ENCODE data around the gene DLX6. TPM values are rescaled to one million over a fixed set of nuclear protein-coding genes. Genes with fewer than 3 reads are reported as not detected.

Gene DLX6
- total RNA-seq (under 1 TPM in 2 of 9 donors, not detected in 7; 0.15 to 0.41 TPM), polyA plus RNA-seq (not detected)
- long read RNA-seq, donor 1, result 0 reads
- long read RNA-seq, donor 2, result 0 reads
- long read RNA-seq, donor 3, result 0 reads
- long read RNA-seq, donor 4, result 0 reads
- long read RNA-seq, donor 5, result 0 reads
- long read RNA-seq, donor 6, result 0 reads
- long read RNA-seq, donor 7, result 0 reads
- long read RNA-seq, donor 8, result 0 reads
- long read RNA-seq, donor 9, result 0 reads
- long read RNA-seq, donor 10, result 0 reads

DNA sequence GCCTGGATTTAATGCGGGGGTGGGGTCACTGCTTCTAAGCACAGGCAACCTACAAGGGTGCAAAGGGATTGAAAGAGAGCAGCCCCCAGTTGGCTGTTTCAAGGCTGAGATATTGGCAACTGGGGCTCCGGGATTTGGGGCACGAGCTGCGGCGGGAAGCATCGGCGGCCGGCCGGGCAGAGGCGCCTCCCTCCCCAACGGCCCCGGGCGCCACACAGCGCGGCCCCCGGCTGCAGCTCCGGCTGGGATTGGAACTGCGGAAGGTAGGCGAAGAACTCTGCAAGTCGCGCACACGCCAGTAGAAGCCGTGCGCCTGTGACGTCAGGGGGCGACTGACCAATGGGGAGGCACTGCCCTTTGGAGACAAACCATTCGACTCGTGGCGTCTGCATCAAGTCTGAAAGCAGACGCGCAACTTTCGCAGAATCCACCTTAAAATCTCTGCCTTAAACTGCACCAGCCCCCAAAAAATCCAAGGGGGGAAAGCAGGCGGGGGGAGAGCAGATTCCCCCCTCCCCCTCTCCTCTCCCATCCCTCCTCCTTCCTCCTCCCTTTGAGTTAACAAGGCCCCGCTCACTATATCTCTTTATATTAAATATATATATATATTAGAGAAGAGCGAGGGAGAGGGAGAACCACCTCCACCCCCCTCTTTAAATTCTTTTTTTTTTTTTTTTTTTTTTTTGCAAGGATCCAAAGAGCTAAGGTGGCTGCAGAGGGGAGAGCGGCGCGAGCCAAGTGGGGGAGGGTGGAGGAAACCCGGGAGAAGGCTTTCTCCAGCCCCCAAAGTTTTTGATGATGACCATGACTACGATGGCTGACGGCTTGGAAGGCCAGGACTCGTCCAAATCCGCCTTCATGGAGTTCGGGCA is at the start of gene DLX6:
DLX6 (plus strand) TSS at position 371 of the 872 bp plus-strand sequence; CDS start at position 796, 425 bp downstream.
- no peaks in the 10 kb centered on the region for H3K36me3 ChIP-seq (replicated peaks in 1 of 2)
- peak within 1 kb of the TSS in 1 of 4 donors; percentile 36 for H3K4me3 ChIP-seq
- 3 to 7% (median 4%) methylated on average over 20 to 44 of the region's 44 CpGs for WGBS, 4 donors
- no peak within 1 kb of the TSS for H3K27ac ChIP-seq
- no peak for TF ChIP-seq POLR2A (IDR thresholded peaks at IDR 0.05)
- no peak for TF ChIP-seq CTCF (IDR thresholded peaks at IDR 0.05)
- peaks cover 0 to 11% of the 10 kb centered on the region in 2 donors for H3K4me1 ChIP-seq (replicated peaks in 1 of 2)
- peak in 6 of 7 donors; percentile 17 to 61 (median 35) for DNase-seq
- peaks cover 96% of the 10 kb centered on the region for H3K27me3 ChIP-seq
- intact Hi-C loops (cut with DNase I), result no loop called here
- no peaks in the 10 kb centered on the region for H3K9me3 ChIP-seq (replicated peaks in 1 of 3)

DNA sequence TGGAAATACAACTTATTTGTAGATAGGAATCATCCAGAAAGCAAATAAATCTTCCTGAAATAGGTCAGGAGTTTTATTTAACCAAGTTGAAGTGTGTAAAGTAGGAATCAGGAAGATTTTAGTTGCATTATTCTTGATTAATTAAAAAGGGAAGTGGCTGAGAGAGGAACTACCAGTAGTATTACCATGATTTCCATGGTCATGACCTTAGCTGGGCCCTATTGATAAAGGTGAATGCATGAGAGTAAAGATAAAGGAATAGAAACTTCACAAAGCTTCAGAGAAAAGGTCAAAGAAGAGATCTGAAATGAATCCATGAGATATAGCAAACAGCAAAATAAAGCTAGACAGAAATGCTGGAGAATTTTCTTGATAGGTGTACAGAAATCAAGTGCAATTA is 46.2 kb upstream of the DLX6 start:
- Histone ChIP-seq H3K27ac (no peak overlapping the region), H3K9me3 (replicated peaks in 1 of 3) (no peaks in the 10 kb centered on the region), H3K4me1 (replicated peaks in 1 of 2) (no peaks in the 10 kb centered on the region), H3K27me3 (peaks cover 8% of the 10 kb centered on the region), H3K36me3 (replicated peaks in 1 of 2) (no peaks in the 10 kb centered on the region), H3K4me3 (no peak overlapping the region)
- DNase-seq, result no peak
- TF ChIP-seq POLR2A (IDR thresholded peaks at IDR 0.05) (no peak), CTCF (IDR thresholded peaks at IDR 0.05) (no peak)
- intact Hi-C loops (cut with DNase I), result no loop called here

GRCh38 chr7:96962221-96962885 is 43.0 kb upstream of the DLX6 start:
- DNase-seq, result no peak
- Histone ChIP-seq H3K4me1 (replicated peaks in 1 of 2) (no peaks in the 10 kb centered on the region), H3K27me3 (peaks cover 16% of the 10 kb centered on the region), H3K4me3 (no peak overlapping the region), H3K27ac (no peak overlapping the region), H3K9me3 (replicated peaks in 1 of 3) (no peaks in the 10 kb centered on the region), H3K36me3 (replicated peaks in 1 of 2) (no peaks in the 10 kb centered on the region)
- TF ChIP-seq POLR2A (IDR thresholded peaks at IDR 0.05) (no peak), CTCF (IDR thresholded peaks at IDR 0.05) (no peak)
- 55 to 64% (median 58%) methylated on average over 9 of the region's 9 CpGs for WGBS, 4 donors
- intact Hi-C loops (cut with DNase I), result no loop called here

GRCh38 chr7:96968981-96969380 is 36.4 kb upstream of the DLX6 start:
- H3K4me1 ChIP-seq (replicated peaks in 1 of 2), result no peaks in the 10 kb centered on the region
- intact Hi-C loops (cut with DNase I), result no loop called here
- H3K4me3 ChIP-seq, result no peak overlapping the region
- WGBS, 4 donors, result 69 to 76% (median 72%) methylated on average over 2 of the region's 2 CpGs
- no peak overlapping the region for H3K27ac ChIP-seq
- no peak for DNase-seq
- TF ChIP-seq POLR2A (IDR thresholded peaks at IDR 0.05) (no peak), CTCF (IDR thresholded peaks at IDR 0.05) (no peak)
- no peaks in the 10 kb centered on the region for H3K9me3 ChIP-seq (replicated peaks in 1 of 3)
- no peaks in the 10 kb centered on the region for H3K36me3 ChIP-seq (replicated peaks in 1 of 2)
- peaks cover 17% of the 10 kb centered on the region for H3K27me3 ChIP-seq
